ENCODE data around the gene GNAZ.

GNAZ gene

GRCh38 chr22:23157560-23158515 lies 87.5 kb downstream of the GNAZ start:
- DNase-seq = no peak
- in situ Hi-C loops (cut with MboI; ENCODE audit: low pct_unique_long_range_greater_than_20kb, low sequenced_read_pairs) = no loop called here

GRCh38 chr22:23158516-23159290 lies 88.4 kb downstream of the GNAZ start:
- DNase-seq = no peak
- in situ Hi-C loops (cut with MboI; ENCODE audit: low pct_unique_long_range_greater_than_20kb, low sequenced_read_pairs) = no loop called here

- DNase-seq = no peak
- in situ Hi-C loops (cut with MboI; ENCODE audit: low pct_unique_long_range_greater_than_20kb, low sequenced_read_pairs) = no loop called here
Measured at GRCh38 chr22:23159291-23159630, 88.9 kb downstream of the GNAZ start.

GRCh38 chr22:23161029-23161428 lies 90.7 kb downstream of the GNAZ start:
- DNase-seq = no peak
- in situ Hi-C loops (cut with MboI; ENCODE audit: low pct_unique_long_range_greater_than_20kb, low sequenced_read_pairs) = no loop called here

- in situ Hi-C loops (cut with MboI; ENCODE audit: low pct_unique_long_range_greater_than_20kb, low sequenced_read_pairs) = no loop called here
- no peak for DNase-seq
Measured at GRCh38 chr22:23161574-23161973, 91.3 kb downstream of the GNAZ start.

GRCh38 chr22:23163665-23164064 lies 93.3 kb downstream of the GNAZ start:
- in situ Hi-C loops (cut with MboI; ENCODE audit: low pct_unique_long_range_greater_than_20kb, low sequenced_read_pairs) = no loop called here
- DNase-seq = no peak

GRCh38 chr22:23164091-23164490 lies 93.8 kb downstream of the GNAZ start:
- DNase-seq = no peak
- in situ Hi-C loops (cut with MboI; ENCODE audit: low pct_unique_long_range_greater_than_20kb, low sequenced_read_pairs) = no loop called here

- no peak for DNase-seq
- in situ Hi-C loops (cut with MboI; ENCODE audit: low pct_unique_long_range_greater_than_20kb, low sequenced_read_pairs) = no loop called here
Measured at GRCh38 chr22:23166042-23166831, 95.9 kb downstream of the GNAZ start.

GRCh38 chr22:23166841-23167616 lies 96.7 kb downstream of the GNAZ start:
- no peak for DNase-seq
- in situ Hi-C loops (cut with MboI; ENCODE audit: low pct_unique_long_range_greater_than_20kb, low sequenced_read_pairs) = no loop called here

GRCh38 chr22:23168391-23169042 lies 98.2 kb downstream of the GNAZ start:
- in situ Hi-C loops (cut with MboI; ENCODE audit: low pct_unique_long_range_greater_than_20kb, low sequenced_read_pairs) = no loop called here

GRCh38 chr22:23169043-23169406 lies 98.7 kb downstream of the GNAZ start:
- in situ Hi-C loops (cut with MboI; ENCODE audit: low pct_unique_long_range_greater_than_20kb, low sequenced_read_pairs) = no loop called here
- DNase-seq = no peak

More at GRCh38 chr22:23168391-23169042, 98.2 kb downstream of the GNAZ start:
- DNase-seq = no peak

All from KBM-7 (cell line).